ENCODE results near the gene SCYL1.
A peak's percentile ranks its signal among the peaks of the same experiment; 100 is the strongest.

The SCYL1 gene

DNA sequence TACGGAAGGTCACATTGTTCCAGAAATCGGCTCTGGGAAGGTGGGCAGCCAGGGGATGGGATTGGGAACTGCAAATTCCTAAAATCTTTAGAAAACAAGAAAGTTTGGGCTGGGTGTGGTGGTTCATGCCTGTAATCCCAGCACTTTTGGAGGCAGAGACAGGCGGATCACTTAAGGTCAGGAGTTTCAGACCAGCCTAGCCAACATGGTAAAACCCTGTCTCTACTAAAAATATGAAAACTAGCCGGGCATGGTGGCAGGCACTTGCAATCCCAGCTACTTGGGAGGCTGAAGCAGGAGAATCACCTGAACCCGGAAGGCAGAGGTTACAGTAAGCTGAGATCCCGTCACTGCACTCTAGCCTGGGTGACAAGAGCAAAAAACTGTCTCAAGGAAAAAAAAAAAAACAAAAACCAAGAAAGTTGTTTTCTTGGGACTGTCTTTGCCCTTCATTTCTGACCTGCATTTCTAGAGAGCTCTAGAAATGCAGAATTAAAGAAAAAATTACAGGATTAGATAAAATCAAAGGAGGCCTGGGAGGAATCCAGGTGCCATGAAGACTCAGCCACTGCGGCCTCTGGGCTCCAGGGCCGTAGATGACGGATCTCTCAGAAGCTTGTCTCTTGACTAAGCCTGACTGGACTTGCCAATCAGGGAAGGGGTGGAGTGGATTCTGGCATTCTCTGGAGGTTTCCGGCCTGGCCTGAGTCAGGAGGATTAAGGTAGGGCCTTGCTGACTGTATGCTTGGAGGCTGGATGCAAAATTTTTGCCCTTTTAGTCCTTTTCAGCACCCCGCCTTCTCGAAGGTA lies 31.3 kb upstream of the SCYL1 start:
- DNase-seq (ENCODE audit: low spot score), result no peak

DNA sequence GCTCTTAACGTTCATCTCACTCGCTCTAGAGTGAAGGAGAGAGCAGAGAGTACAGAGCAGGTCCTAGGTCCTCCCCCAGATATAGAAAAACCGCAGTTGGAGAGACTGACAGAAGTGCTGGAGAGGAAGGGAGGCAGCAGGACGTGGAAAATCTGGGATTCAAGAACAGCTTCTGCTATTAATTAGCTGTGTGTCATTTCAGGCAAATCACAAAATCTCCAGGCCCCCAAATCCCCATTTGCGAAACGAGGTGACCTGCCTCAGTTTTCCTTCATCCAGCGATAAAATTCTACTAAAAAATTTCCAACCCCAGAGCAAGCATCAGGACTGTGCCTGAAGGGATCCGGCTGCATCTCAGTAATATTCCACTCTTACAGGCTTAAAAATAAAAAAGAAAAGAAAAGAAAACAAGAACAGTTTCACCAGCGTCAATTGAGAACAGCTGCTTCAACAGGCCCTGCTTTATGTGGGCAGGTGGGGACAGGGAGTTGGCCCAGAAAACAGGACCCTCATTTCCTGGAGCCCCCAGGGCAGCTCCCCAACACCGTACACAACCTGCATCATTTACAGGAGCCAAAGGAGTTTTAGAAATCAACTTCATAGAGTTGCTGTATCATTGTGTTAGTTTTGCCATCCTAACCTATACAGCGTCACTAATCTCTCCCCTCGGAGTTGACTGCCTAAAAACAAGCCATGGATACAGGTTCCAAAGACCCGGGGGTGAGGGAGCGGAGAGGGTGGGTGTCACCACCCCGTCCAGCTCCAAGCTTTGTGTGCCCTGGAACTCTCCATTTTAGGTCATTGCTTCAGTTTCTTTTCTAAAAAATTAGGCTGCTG lies 28.4 kb upstream of the SCYL1 start:
- no peak for DNase-seq (ENCODE audit: low spot score)

DNA sequence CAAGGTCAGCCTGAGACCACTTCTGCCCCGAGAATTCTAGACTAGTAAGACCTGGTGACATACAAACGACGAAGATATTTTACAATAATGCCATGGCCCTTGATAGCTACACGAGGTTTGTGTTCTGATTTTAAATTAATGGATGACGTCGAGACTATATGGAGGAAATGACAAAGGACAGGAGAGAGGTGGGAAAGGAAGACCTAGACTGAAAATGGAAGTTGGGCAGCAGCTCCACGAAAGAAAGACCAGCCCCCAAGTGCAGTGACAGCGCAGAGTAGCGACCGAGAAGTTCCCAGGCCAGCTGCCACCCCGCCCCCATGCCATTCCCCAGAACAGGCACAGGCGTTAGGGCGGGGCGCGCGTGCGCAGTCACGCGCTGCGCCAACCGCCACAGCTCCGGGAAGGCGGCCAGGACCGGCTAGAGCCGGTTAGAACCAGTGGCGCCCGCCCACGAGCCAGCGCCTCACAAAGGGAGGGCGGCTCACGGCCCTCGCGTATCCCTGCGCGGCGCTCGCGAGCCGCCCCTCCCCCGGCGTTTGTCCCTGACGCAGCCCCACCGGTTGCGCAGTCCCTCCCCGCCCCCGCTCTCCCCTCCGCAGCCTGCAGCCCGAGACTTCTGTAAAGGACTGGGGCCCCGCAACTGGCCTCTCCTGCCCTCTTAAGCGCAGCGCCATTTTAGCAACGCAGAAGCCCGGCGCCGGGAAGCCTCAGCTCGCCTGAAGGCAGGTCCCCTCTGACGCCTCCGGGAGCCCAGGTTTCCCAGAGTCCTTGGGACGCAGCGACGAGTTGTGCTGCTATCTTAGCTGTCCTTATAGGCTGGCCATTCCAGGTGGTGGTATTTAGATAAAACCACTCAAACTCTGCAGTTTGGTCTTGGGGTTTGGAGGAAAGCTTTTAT lies 27.5 kb upstream of the SCYL1 start:
- peak; percentile 98 for DNase-seq (ENCODE audit: low spot score)

DNA sequence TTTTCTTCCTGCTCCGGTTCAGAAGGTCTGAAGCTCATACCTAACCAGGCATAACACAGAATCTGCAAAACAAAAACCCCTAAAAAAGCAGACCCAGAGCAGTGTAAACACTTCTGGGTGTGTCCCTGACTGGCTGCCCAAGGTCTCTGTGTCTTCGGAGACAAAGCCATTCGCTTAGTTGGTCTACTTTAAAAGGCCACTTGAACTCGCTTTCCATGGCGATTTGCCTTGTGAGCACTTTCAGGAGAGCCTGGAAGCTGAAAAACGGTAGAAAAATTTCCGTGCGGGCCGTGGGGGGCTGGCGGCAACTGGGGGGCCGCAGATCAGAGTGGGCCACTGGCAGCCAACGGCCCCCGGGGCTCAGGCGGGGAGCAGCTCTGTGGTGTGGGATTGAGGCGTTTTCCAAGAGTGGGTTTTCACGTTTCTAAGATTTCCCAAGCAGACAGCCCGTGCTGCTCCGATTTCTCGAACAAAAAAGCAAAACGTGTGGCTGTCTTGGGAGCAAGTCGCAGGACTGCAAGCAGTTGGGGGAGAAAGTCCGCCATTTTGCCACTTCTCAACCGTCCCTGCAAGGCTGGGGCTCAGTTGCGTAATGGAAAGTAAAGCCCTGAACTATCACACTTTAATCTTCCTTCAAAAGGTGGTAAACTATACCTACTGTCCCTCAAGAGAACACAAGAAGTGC lies 26.7 kb upstream of the SCYL1 start:
- DNase-seq (ENCODE audit: low spot score), result peak; percentile 74

DNA sequence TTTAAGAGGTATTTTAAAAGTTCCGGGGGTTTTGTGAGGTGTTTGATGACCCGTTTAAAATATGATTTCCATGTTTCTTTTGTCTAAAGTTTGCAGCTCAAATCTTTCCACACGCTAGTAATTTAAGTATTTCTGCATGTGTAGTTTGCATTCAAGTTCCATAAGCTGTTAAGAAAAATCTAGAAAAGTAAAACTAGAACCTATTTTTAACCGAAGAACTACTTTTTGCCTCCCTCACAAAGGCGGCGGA lies 26.2 kb upstream of the SCYL1 start:
- no peak for DNase-seq (ENCODE audit: low spot score)

DNA sequence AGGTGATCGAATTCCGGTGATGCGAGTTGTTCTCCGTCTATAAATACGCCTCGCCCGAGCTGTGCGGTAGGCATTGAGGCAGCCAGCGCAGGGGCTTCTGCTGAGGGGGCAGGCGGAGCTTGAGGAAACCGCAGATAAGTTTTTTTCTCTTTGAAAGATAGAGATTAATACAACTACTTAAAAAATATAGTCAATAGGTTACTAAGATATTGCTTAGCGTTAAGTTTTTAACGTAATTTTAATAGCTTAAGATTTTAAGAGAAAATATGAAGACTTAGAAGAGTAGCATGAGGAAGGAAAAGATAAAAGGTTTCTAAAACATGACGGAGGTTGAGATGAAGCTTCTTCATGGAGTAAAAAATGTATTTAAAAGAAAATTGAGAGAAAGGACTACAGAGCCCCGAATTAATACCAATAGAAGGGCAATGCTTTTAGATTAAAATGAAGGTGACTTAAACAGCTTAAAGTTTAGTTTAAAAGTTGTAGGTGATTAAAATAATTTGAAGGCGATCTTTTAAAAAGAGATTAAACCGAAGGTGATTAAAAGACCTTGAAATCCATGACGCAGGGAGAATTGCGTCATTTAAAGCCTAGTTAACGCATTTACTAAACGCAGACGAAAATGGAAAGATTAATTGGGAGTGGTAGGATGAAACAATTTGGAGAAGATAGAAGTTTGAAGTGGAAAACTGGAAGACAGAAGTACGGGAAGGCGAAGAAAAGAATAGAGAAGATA lies 25.7 kb upstream of the SCYL1 start, which contains the start of gene MALAT1:
Gene MALAT1 (plus strand): TSS at position 69 of the 736 bp plus-strand sequence.
- DNase-seq (ENCODE audit: low spot score), result peak; percentile 96

DNA sequence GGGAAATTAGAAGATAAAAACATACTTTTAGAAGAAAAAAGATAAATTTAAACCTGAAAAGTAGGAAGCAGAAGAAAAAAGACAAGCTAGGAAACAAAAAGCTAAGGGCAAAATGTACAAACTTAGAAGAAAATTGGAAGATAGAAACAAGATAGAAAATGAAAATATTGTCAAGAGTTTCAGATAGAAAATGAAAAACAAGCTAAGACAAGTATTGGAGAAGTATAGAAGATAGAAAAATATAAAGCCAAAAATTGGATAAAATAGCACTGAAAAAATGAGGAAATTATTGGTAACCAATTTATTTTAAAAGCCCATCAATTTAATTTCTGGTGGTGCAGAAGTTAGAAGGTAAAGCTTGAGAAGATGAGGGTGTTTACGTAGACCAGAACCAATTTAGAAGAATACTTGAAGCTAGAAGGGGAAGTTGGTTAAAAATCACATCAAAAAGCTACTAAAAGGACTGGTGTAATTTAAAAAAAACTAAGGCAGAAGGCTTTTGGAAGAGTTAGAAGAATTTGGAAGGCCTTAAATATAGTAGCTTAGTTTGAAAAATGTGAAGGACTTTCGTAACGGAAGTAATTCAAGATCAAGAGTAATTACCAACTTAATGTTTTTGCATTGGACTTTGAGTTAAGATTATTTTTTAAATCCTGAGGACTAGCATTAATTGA lies 25.0 kb upstream of the SCYL1 start:
- DNase-seq (ENCODE audit: low spot score), result no peak

DNA sequence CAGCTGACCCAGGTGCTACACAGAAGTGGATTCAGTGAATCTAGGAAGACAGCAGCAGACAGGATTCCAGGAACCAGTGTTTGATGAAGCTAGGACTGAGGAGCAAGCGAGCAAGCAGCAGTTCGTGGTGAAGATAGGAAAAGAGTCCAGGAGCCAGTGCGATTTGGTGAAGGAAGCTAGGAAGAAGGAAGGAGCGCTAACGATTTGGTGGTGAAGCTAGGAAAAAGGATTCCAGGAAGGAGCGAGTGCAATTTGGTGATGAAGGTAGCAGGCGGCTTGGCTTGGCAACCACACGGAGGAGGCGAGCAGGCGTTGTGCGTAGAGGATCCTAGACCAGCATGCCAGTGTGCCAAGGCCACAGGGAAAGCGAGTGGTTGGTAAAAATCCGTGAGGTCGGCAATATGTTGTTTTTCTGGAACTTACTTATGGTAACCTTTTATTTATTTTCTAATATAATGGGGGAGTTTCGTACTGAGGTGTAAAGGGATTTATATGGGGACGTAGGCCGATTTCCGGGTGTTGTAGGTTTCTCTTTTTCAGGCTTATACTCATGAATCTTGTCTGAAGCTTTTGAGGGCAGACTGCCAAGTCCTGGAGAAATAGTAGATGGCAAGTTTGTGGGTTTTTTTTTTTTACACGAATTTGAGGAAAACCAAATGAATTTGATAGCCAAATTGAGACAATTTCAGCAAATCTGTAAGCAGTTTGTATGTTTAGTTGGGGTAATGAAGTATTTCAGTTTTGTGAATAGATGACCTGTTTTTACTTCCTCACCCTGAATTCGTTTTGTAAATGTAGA lies 24.3 kb upstream of the SCYL1 start:
- peak; percentile 66 for DNase-seq (ENCODE audit: low spot score)

DNA sequence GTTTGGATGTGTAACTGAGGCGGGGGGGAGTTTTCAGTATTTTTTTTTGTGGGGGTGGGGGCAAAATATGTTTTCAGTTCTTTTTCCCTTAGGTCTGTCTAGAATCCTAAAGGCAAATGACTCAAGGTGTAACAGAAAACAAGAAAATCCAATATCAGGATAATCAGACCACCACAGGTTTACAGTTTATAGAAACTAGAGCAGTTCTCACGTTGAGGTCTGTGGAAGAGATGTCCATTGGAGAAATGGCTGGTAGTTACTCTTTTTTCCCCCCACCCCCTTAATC lies 23.8 kb upstream of the SCYL1 start:
- no peak for DNase-seq (ENCODE audit: low spot score)

DNA sequence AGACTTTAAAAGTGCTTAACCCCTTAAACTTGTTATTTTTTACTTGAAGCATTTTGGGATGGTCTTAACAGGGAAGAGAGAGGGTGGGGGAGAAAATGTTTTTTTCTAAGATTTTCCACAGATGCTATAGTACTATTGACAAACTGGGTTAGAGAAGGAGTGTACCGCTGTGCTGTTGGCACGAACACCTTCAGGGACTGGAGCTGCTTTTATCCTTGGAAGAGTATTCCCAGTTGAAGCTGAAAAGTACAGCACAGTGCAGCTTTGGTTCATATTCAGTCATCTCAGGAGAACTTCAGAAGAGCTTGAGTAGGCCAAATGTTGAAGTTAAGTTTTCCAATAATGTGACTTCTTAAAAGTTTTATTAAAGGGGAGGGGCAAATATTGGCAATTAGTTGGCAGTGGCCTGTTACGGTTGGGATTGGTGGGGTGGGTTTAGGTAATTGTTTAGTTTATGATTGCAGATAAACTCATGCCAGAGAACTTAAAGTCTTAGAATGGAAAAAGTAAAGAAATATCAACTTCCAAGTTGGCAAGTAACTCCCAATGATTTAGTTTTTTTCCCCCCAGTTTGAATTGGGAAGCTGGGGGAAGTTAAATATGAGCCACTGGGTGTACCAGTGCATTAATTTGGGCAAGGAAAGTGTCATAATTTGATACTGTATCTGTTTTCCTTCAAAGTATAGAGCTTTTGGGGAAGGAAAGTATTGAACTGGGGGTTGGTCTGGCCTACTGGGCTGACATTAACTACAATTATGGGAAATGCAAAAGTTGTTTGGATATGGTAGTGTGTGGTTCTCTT lies 23.2 kb upstream of the SCYL1 start:
- no peak for DNase-seq (ENCODE audit: low spot score)

DNA sequence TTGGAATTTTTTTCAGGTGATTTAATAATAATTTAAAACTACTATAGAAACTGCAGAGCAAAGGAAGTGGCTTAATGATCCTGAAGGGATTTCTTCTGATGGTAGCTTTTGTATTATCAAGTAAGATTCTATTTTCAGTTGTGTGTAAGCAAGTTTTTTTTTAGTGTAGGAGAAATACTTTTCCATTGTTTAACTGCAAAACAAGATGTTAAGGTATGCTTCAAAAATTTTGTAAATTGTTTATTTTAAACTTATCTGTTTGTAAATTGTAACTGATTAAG lies 22.7 kb upstream of the SCYL1 start:
- DNase-seq (ENCODE audit: low spot score), result no peak

DNA sequence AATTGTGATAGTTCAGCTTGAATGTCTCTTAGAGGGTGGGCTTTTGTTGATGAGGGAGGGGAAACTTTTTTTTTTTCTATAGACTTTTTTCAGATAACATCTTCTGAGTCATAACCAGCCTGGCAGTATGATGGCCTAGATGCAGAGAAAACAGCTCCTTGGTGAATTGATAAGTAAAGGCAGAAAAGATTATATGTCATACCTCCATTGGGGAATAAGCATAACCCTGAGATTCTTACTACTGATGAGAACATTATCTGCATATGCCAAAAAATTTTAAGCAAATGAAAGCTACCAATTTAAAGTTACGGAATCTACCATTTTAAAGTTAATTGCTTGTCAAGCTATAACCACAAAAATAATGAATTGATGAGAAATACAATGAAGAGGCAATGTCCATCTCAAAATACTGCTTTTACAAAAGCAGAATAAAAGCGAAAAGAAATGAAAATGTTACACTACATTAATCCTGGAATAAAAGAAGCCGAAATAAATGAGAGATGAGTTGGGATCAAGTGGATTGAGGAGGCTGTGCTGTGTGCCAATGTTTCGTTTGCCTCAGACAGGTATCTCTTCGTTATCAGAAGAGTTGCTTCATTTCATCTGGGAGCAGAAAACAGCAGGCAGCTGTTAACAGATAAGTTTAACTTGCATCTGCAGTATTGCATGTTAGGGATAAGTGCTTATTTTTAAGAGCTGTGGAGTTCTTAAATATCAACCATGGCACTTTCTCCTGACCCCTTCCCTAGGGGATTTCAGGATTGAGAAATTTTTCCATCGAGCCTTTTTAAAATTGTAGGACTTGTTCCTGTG lies 22.1 kb upstream of the SCYL1 start:
- DNase-seq (ENCODE audit: low spot score), result no peak

DNA sequence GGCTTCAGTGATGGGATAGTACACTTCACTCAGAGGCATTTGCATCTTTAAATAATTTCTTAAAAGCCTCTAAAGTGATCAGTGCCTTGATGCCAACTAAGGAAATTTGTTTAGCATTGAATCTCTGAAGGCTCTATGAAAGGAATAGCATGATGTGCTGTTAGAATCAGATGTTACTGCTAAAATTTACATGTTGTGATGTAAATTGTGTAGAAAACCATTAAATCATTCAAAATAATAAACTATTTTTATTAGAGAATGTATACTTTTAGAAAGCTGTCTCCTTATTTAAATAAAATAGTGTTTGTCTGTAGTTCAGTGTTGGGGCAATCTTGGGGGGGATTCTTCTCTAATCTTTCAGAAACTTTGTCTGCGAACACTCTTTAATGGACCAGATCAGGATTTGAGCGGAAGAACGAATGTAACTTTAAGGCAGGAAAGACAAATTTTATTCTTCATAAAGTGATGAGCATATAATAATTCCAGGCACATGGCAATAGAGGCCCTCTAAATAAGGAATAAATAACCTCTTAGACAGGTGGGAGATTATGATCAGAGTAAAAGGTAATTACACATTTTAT lies 21.4 kb upstream of the SCYL1 start:
- no peak for DNase-seq (ENCODE audit: low spot score)

DNA sequence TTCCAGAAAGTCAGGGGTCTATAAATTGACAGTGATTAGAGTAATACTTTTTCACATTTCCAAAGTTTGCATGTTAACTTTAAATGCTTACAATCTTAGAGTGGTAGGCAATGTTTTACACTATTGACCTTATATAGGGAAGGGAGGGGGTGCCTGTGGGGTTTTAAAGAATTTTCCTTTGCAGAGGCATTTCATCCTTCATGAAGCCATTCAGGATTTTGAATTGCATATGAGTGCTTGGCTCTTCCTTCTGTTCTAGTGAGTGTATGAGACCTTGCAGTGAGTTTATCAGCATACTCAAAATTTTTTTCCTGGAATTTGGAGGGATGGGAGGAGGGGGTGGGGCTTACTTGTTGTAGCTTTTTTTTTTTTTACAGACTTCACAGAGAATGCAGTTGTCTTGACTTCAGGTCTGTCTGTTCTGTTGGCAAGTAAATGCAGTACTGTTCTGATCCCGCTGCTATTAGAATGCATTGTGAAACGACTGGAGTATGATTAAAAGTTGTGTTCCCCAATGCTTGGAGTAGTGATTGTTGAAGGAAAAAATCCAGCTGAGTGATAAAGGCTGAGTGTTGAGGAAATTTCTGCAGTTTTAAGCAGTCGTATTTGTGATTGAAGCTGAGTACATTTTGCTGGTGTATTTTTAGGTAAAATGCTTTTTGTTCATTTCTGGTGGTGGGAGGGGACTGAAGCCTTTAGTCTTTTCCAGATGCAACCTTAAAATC lies 20.8 kb upstream of the SCYL1 start:
- no peak for DNase-seq (ENCODE audit: low spot score)

DNA sequence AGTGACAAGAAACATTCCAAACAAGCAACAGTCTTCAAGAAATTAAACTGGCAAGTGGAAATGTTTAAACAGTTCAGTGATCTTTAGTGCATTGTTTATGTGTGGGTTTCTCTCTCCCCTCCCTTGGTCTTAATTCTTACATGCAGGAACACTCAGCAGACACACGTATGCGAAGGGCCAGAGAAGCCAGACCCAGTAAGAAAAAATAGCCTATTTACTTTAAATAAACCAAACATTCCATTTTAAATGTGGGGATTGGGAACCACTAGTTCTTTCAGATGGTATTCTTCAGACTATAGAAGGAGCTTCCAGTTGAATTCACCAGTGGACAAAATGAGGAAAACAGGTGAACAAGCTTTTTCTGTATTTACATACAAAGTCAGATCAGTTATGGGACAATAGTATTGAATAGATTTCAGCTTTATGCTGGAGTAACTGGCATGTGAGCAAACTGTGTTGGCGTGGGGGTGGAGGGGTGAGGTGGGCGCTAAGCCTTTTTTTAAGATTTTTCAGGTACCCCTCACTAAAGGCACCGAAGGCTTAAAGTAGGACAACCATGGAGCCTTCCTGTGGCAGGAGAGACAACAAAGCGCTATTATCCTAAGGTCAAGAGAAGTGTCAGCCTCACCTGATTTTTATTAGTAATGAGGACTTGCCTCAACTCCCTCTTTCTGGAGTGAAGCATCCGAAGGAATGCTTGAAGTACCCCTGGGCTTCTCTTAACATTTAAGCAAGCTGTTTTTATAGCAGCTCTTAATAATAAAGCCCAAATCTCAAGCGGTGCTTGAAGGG lies 20.0 kb upstream of the SCYL1 start:
- DNase-seq (ENCODE audit: low spot score), result no peak

DNA sequence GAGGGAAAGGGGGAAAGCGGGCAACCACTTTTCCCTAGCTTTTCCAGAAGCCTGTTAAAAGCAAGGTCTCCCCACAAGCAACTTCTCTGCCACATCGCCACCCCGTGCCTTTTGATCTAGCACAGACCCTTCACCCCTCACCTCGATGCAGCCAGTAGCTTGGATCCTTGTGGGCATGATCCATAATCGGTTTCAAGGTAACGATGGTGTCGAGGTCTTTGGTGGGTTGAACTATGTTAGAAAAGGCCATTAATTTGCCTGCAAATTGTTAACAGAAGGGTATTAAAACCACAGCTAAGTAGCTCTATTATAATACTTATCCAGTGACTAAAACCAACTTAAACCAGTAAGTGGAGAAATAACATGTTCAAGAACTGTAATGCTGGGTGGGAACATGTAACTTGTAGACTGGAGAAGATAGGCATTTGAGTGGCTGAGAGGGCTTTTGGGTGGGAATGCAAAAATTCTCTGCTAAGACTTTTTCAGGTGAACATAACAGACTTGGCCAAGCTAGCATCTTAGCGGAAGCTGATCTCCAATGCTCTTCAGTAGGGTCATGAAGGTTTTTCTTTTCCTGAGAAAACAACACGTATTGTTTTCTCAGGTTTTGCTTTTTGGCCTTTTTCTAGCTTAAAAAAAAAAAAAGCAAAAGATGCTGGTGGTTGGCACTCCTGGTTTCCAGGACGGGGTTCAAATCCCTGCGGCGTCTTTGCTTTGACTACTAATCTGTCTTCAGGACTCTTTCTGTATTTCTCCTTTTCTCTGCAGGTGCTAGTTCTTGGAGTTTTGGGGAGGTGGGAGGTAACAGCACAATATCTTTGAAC lies 19.2 kb upstream of the SCYL1 start:
- no peak for DNase-seq (ENCODE audit: low spot score)

Data from activated CD4-positive, alpha-beta T cell treated with anti-CD3 and anti-CD28 coated beads, Interleukin-2, Interleukin-4, amounts not matched to agents 100 ng/mL and 50 ng/mL, durations not matched to agents 16 hours and 8 hours (primary cell).